OCI-M1 (cell line): Measurements from ENCODE around the gene PRXL2C.
A peak's percentile ranks its signal among the peaks of the same experiment; 100 is the strongest.
"Not testable (repeated sequence)": the region's sequence is repeated elsewhere in the genome, so short reads cannot be mapped to it uniquely, and the experiment has no call there.

Experiments used
- DNase-seq: peaks from one replicate; lab custom pipeline; 2025; lab: John Stamatoyannopoulos, UW

Gene PRXL2C, protein sequence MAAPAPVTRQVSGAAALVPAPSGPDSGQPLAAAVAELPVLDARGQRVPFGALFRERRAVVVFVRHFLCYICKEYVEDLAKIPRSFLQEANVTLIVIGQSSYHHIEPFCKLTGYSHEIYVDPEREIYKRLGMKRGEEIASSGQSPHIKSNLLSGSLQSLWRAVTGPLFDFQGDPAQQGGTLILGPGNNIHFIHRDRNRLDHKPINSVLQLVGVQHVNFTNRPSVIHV

DNA sequence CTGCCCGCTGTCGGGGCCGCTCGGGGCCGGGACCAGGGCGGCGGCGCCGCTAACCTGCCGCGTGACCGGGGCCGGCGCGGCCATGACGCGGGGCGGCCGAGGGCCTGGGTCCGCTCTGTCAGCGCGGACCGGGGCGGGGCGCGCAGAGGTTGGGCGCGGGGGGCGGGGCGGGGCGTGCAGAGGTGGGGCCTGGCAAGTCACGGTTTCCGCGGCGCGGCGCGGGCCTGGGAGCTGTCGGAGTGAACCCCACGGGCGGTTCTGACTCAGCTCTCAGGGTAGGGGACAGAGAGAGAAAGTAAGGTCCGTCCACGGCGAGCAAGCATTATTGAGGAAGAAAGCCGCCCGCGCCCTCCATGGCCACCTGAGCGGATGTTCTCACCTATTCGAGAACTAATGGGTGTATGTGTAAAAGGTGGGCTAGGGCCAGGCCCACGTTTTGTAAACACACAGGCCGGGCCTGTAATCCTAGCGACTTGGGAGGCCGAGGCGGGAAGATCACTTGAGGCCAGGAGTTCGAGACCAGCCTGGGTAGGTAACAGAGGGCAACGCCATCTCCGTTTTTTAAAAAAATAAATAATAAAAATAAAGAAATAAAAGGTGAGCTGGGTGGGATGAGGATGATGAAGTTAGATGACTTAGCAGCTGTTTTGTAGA lies at the start of gene PRXL2C:
PRXL2C (minus strand) TSS at position 120 of the 654 bp plus-strand sequence; CDS start at position 84, 36 bp downstream.
- peak; percentile 52 for DNase-seq

- not testable (repeated sequence) for DNase-seq
Measured at GRCh38 chr9:96700721-96701375, 45.7 kb upstream of the PRXL2C start.

GRCh38 chr9:96691326-96691725 lies 36.2 kb upstream of the PRXL2C start:
- no peak for DNase-seq

DNA sequence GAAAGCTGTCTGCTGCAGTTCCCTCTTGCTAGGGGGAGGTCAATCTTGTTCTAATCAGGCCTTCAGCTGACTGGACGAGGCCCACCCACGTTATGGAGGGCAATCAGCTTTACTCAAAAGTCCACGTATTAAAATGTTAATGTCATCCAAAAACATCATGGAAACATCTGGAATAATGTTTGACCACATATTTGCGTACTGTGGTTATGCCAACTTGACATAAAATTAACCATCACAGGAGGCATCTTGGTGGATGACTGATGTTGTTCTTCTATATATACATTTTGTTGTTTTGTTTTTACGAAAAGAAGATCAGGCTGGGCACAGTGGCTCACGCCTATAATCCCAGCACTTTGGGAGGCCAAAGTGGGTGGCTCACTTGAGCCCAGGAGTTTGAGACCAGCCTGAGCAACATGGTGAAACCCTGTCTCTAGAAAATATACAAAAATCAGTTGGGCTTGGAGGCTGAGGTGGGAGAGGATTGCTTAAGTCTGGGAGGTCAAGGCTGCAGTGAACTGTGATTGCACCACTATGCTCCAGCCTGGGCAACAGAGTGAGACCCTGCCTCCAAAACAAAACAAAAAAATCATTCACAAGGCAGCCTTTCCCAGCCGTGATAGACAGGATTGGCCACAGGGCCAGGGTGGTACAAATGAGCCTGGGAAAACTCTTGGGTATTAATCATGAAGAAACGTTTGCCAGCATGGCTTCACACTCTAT lies 33.8 kb upstream of the PRXL2C start:
- DNase-seq = no peak

DNA sequence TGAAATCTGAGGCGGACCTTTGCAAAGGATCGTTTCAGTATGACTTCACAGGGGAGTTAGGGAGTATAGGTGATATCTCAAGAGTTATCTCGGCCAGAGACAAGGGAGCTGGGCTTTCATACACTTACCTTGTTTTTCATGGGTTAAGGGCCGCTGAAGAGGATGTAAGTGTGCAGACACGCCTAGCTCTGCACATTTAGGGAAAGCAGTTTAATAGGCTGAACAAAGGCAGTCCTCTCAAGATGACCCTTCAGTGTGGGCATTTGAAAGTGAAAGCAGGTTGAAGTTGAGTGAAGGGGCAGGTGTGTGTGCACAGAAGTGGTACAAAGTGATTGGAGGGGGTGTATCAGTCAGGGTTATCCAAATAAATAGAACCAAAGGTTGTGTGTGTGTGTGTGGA lies 33.1 kb upstream of the PRXL2C start:
- DNase-seq = no peak

GRCh38 chr9:96686638-96687335 lies 31.7 kb upstream of the PRXL2C start:
- DNase-seq = no peak

GRCh38 chr9:96680812-96681499 lies 25.8 kb upstream of the PRXL2C start:
- peak; percentile 89 for DNase-seq

- DNase-seq = no peak
Measured at GRCh38 chr9:96674906-96675538, 19.9 kb upstream of the PRXL2C start.

GRCh38 chr9:96673786-96674185 lies 18.7 kb upstream of the PRXL2C start:
- not testable (repeated sequence) for DNase-seq

DNA sequence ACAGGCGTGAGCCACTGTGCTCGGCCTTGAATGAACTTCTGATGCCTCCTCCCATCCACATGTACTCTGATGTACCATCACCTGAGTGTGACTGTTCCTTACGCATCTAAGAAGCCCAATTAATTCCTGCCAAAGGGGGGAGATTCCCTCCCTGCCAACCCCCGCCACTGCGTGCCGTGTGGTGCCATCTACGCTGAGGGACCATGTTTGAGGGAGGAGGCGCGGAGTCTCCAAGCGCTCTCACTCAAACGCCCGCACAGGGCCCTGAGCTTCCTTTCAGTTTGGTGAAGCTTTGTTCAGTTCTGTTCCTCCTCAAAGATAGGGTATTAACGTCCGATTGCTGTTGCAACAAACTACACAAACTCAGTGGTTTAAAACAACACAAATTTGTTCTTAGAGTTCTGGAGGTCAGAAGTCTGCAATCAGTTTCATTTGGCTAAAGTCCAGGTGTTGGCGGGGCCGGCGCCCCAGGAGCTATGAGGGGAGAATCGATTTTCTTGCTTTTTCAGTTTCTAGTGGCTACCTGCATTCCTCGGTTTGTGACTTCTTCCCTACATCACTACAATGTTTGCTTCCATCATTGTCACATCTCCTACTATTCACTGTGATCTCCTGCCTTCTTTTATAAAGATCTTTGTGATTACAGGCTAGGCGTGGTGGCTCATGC lies 13.9 kb upstream of the PRXL2C start:
- no peak for DNase-seq

DNA sequence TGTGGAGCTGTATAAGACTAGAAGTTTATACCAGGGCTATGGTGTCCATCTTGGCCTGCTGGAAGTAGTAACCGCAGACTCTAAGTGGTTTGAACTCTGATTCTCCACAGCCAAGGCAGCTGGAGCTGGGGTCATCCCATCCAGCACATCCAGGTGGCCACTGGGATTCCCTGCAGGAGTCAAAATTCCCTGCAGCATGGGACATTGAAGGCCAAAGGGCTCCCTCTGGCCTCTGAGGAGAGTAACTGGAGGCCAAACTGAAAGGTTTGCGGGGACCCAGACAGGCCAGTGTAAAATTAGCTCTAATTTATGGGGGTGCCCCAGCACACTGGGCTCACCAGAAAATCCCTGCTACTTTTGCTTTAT lies 12.2 kb upstream of the PRXL2C start:
- DNase-seq = no peak

DNA sequence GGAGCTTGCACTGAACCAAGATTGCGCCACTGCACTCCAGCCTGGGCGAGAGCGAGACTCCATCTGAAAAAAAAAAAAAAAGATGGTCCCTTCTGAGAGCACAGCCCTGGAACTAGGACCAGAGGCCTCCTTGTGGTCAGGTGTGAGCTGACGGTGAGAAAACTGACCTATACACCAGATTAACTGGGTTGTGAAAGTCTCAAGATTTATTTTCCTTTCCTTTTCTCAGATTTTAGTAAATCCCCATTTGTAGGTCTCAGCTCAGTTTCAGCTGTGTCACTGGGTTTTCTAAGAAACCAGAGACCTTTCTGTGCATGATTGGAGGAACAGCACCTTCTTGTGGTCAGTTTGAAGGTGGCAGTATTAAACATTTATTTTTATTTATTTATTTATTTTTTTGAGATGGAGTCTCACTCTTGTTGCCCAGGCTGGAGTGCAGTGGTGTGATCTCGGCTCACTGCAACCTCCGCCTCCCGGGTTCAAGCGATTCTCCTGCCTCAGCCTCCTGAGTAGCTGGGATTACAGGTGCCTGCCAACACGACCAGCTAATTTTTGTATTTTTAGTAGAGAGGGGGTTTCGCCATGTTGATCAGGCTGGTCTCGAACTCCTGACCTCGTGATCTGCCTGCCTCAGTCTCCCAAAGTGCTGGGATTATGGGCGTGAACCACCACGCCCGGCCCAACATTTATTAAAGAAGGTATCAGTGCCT lies 11.7 kb upstream of the PRXL2C start:
- peak; percentile 60 for DNase-seq

GRCh38 chr9:96665789-96666188 lies 10.7 kb upstream of the PRXL2C start:
- no peak for DNase-seq

GRCh38 chr9:96663506-96664120 lies 8.5 kb upstream of the PRXL2C start:
- no peak for DNase-seq

- DNase-seq = no peak
Measured at GRCh38 chr9:96661711-96662110, 6.6 kb upstream of the PRXL2C start.

DNA sequence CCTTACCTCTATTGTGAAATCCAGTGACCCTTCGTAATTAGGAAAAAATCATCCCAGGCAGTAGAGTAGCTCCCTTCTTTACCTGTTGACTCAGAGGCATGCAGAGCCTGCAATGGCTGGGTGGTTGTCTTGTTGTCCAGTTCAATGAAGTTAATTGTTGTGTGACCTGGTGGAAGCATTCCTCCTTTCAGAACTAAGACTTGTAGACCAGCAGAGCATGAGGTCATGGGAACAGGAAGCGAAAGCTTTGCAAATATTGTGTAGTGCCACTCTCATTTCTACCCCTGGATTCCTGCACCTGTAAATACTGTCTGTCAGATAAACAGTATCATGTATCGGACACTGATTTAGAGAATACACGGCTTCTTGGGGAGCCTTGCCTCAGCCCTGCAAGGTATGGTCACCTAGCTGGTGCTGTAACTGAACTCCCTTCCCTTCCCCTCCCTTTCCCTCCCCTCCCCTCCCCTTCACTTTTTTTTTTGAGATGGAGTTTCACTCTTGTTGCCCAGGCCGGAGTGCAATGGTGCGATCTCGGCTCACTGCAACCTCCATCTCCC lies 5.7 kb upstream of the PRXL2C start:
- no peak for DNase-seq

- DNase-seq = peak; percentile 75
Measured at GRCh38 chr9:96654450-96655197, 493 bp downstream of the PRXL2C start.

DNA sequence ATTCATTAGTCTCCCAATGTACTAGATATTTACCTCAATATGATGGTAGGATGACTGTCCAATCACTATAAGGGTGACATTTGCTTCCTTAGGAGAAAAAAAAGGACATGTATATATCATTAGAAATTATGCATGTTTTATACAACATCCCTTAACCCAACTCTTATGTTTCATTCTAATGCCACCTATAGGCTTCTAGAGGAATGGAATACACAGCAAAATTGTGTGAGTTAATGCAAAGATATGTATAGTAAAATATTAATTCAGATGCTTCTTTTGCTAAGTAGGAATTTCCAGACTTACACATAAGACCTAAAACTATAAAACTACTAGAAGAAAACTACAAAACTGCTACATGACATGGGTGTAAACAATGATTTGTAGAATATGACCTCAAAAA lies 3.5 kb downstream of the PRXL2C start:
- DNase-seq = peak; percentile 47
